ENCODE results near the gene LINC00305.

LINC00305 gene

DNA sequence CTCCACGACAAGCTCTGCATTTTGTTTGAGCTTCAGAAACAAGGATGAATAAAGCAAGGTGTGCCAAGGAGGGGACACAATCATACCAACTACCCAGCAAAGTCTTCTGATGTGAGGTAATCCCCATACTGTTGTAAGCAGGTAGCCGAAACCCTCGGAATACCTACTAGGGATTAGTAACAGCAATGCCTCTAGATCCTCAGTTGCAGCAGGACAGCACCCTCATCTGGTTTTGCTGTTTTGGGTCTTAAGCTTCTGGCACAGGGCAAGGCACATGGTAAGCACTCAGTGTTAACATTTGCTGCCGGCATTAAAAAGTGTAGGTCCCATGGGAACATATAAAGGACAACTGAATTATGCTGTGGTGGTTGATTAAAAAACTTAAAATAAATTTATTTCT lies 16.0 kb upstream of the LINC00305 start:
- H3K27ac ChIP-seq (ENCODE audit: low read length) = no peak overlapping the region
- no peaks in the 10 kb centered on the region for H3K9me3 ChIP-seq (ENCODE audit: control insufficient read depth in 1 of 2, low read length in 2 of 2)
- no peaks in the 10 kb centered on the region for H3K27me3 ChIP-seq (ENCODE audit: low read depth, low read length)
- H3K4me3 ChIP-seq (ENCODE audit: low read depth in 1 of 2, low read length in 2 of 2) = no peak overlapping the region
- no peaks in the 10 kb centered on the region for H3K4me1 ChIP-seq (ENCODE audit: control insufficient read depth in 1 of 2, insufficient read depth in 2 of 2, low read length in 2 of 2)
- H3K36me3 ChIP-seq (ENCODE audit: control insufficient read depth in 1 of 2, insufficient read depth in 2 of 2, low read length in 2 of 2) = no peaks in the 10 kb centered on the region

DNA sequence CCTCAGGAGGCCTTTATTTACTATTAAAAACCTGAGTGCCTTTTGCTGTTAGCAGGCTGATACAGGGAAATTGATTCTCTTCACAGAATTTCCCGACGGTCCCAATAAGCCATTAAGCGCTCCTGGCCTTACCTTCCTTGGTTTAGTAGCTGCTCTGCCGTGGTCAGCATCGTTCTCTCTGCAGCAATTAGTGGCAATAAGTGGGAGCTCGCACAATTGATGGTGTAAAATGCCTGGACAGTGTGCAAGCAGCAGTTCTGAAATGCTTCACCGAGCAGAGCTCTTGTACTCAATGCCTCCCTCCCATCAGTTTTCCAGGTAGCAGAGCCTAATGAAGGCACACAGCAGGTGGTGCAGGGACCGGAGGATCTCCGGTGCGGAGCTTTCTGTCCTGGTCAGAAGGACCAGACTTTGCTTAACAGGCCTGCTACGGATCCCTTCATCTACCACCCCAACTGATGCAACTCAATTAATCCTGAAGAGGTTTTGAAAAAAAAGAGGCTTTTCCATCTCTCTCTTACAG lies 1.1 kb upstream of the LINC00305 start:
- Histone ChIP-seq H3K36me3 (ENCODE audit: control insufficient read depth in 1 of 2, insufficient read depth in 2 of 2, low read length in 2 of 2) (no peaks in the 10 kb centered on the region), H3K4me3 (ENCODE audit: low read depth in 1 of 2, low read length in 2 of 2) (no peak overlapping the region), H3K27ac (ENCODE audit: low read length) (no peak overlapping the region), H3K9me3 (ENCODE audit: control insufficient read depth in 1 of 2, low read length in 2 of 2) (no peaks in the 10 kb centered on the region), H3K27me3 (ENCODE audit: low read depth, low read length) (no peaks in the 10 kb centered on the region), H3K4me1 (ENCODE audit: control insufficient read depth in 1 of 2, insufficient read depth in 2 of 2, low read length in 2 of 2) (no peaks in the 10 kb centered on the region)

GRCh38 chr18:64142904-64143303 lies 6.0 kb downstream of the LINC00305 start:
- Histone ChIP-seq H3K9me3 (ENCODE audit: control insufficient read depth in 1 of 2, low read length in 2 of 2) (no peaks in the 10 kb centered on the region), H3K4me3 (ENCODE audit: low read depth in 1 of 2, low read length in 2 of 2) (no peak overlapping the region), H3K36me3 (ENCODE audit: control insufficient read depth in 1 of 2, insufficient read depth in 2 of 2, low read length in 2 of 2) (no peaks in the 10 kb centered on the region), H3K27ac (ENCODE audit: low read length) (no peak overlapping the region), H3K4me1 (ENCODE audit: control insufficient read depth in 1 of 2, insufficient read depth in 2 of 2, low read length in 2 of 2) (no peaks in the 10 kb centered on the region), H3K27me3 (ENCODE audit: low read depth, low read length) (no peaks in the 10 kb centered on the region)

GRCh38 chr18:64137914-64138313 lies 11.0 kb downstream of the LINC00305 start:
- H3K4me1 ChIP-seq (ENCODE audit: control insufficient read depth in 1 of 2, insufficient read depth in 2 of 2, low read length in 2 of 2) = no peaks in the 10 kb centered on the region
- H3K36me3 ChIP-seq (ENCODE audit: control insufficient read depth in 1 of 2, insufficient read depth in 2 of 2, low read length in 2 of 2) = no peaks in the 10 kb centered on the region
- no peaks in the 10 kb centered on the region for H3K27me3 ChIP-seq (ENCODE audit: low read depth, low read length)
- H3K27ac ChIP-seq (ENCODE audit: low read length) = no peak overlapping the region
- H3K9me3 ChIP-seq (ENCODE audit: control insufficient read depth in 1 of 2, low read length in 2 of 2) = no peaks in the 10 kb centered on the region
- no peak overlapping the region for H3K4me3 ChIP-seq (ENCODE audit: low read depth in 1 of 2, low read length in 2 of 2)

DNA sequence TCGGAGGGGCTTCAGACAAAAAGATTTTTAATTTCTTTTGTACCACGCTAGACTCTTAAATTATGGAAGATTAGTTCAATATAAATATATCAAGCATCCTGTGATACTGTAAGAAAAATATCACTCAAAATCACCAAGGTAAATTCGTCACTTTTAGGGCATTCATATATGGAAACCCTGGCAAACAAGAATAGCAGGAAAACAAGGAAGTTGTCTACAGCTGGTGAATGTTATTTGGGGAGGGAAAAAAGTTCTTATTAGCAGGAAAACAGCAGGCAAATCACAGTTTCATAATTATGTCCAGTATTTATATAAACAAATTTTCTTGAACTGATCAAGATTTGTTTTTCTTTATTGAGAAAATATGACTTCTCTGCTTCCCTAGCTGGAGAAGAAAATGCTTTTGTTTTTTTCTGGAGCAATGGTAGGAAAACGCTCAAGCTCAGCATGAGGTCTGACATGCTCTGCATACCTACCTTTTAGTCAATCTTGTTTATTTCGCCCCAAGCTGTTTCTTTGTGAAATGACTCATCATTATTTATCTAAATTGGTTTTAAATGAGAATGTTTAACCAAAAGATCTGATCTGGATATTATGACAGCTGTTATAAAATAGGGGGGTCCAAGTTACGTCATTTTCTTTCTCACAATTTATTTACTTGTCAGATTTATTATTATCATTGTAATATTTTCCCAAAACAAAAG lies 14.7 kb downstream of the LINC00305 start:
- no peaks in the 10 kb centered on the region for H3K27me3 ChIP-seq (ENCODE audit: low read depth, low read length)
- H3K4me1 ChIP-seq (ENCODE audit: control insufficient read depth in 1 of 2, insufficient read depth in 2 of 2, low read length in 2 of 2) = no peaks in the 10 kb centered on the region
- H3K4me3 ChIP-seq (ENCODE audit: low read depth in 1 of 2, low read length in 2 of 2) = no peak overlapping the region
- H3K36me3 ChIP-seq (ENCODE audit: control insufficient read depth in 1 of 2, insufficient read depth in 2 of 2, low read length in 2 of 2) = no peaks in the 10 kb centered on the region
- H3K27ac ChIP-seq (ENCODE audit: low read length) = no peak overlapping the region
- H3K9me3 ChIP-seq (ENCODE audit: control insufficient read depth in 1 of 2, low read length in 2 of 2) = no peaks in the 10 kb centered on the region

- Histone ChIP-seq H3K27me3 (ENCODE audit: low read depth, low read length) (no peaks in the 10 kb centered on the region), H3K4me3 (ENCODE audit: low read depth in 1 of 2, low read length in 2 of 2) (no peak overlapping the region), H3K36me3 (ENCODE audit: control insufficient read depth in 1 of 2, insufficient read depth in 2 of 2, low read length in 2 of 2) (no peaks in the 10 kb centered on the region), H3K9me3 (ENCODE audit: control insufficient read depth in 1 of 2, low read length in 2 of 2) (no peaks in the 10 kb centered on the region), H3K27ac (ENCODE audit: low read length) (no peak overlapping the region), H3K4me1 (ENCODE audit: control insufficient read depth in 1 of 2, insufficient read depth in 2 of 2, low read length in 2 of 2) (no peaks in the 10 kb centered on the region)
These were observed 16.0 kb downstream of the LINC00305 start for GRCh38 chr18:64132871-64133270.

GRCh38 chr18:64131314-64131713 lies 17.6 kb downstream of the LINC00305 start:
- Histone ChIP-seq H3K9me3 (ENCODE audit: control insufficient read depth in 1 of 2, low read length in 2 of 2) (no peaks in the 10 kb centered on the region), H3K4me1 (ENCODE audit: control insufficient read depth in 1 of 2, insufficient read depth in 2 of 2, low read length in 2 of 2) (no peaks in the 10 kb centered on the region), H3K4me3 (ENCODE audit: low read depth in 1 of 2, low read length in 2 of 2) (no peak overlapping the region), H3K27me3 (ENCODE audit: low read depth, low read length) (no peaks in the 10 kb centered on the region), H3K27ac (ENCODE audit: low read length) (no peak overlapping the region), H3K36me3 (ENCODE audit: control insufficient read depth in 1 of 2, insufficient read depth in 2 of 2, low read length in 2 of 2) (no peaks in the 10 kb centered on the region)

- Histone ChIP-seq H3K4me1 (ENCODE audit: control insufficient read depth in 1 of 2, insufficient read depth in 2 of 2, low read length in 2 of 2) (no peaks in the 10 kb centered on the region), H3K27ac (ENCODE audit: low read length) (no peak overlapping the region), H3K27me3 (ENCODE audit: low read depth, low read length) (no peaks in the 10 kb centered on the region), H3K36me3 (ENCODE audit: control insufficient read depth in 1 of 2, insufficient read depth in 2 of 2, low read length in 2 of 2) (no peaks in the 10 kb centered on the region), H3K9me3 (ENCODE audit: control insufficient read depth in 1 of 2, low read length in 2 of 2) (no peaks in the 10 kb centered on the region), H3K4me3 (ENCODE audit: low read depth in 1 of 2, low read length in 2 of 2) (no peak overlapping the region)
These were observed 21.7 kb downstream of the LINC00305 start for GRCh38 chr18:64127172-64127571.

- Histone ChIP-seq H3K27me3 (ENCODE audit: low read depth, low read length) (no peaks in the 10 kb centered on the region), H3K4me3 (ENCODE audit: low read depth in 1 of 2, low read length in 2 of 2) (no peak overlapping the region), H3K36me3 (ENCODE audit: control insufficient read depth in 1 of 2, insufficient read depth in 2 of 2, low read length in 2 of 2) (no peaks in the 10 kb centered on the region), H3K9me3 (ENCODE audit: control insufficient read depth in 1 of 2, low read length in 2 of 2) (no peaks in the 10 kb centered on the region), H3K27ac (ENCODE audit: low read length) (no peak overlapping the region), H3K4me1 (ENCODE audit: control insufficient read depth in 1 of 2, insufficient read depth in 2 of 2, low read length in 2 of 2) (no peaks in the 10 kb centered on the region)
These were observed 29.0 kb downstream of the LINC00305 start for GRCh38 chr18:64119916-64120315.

GRCh38 chr18:64118406-64118805 lies 30.5 kb downstream of the LINC00305 start:
- Histone ChIP-seq H3K4me3 (ENCODE audit: low read depth in 1 of 2, low read length in 2 of 2) (no peak overlapping the region), H3K9me3 (ENCODE audit: control insufficient read depth in 1 of 2, low read length in 2 of 2) (no peaks in the 10 kb centered on the region), H3K4me1 (ENCODE audit: control insufficient read depth in 1 of 2, insufficient read depth in 2 of 2, low read length in 2 of 2) (no peaks in the 10 kb centered on the region), H3K27me3 (ENCODE audit: low read depth, low read length) (no peaks in the 10 kb centered on the region), H3K36me3 (ENCODE audit: control insufficient read depth in 1 of 2, insufficient read depth in 2 of 2, low read length in 2 of 2) (no peaks in the 10 kb centered on the region), H3K27ac (ENCODE audit: low read length) (no peak overlapping the region)

- H3K4me1 ChIP-seq (ENCODE audit: control insufficient read depth in 1 of 2, insufficient read depth in 2 of 2, low read length in 2 of 2) = no peaks in the 10 kb centered on the region
- H3K27ac ChIP-seq (ENCODE audit: low read length) = no peak overlapping the region
- H3K9me3 ChIP-seq (ENCODE audit: control insufficient read depth in 1 of 2, low read length in 2 of 2) = no peaks in the 10 kb centered on the region
- no peaks in the 10 kb centered on the region for H3K36me3 ChIP-seq (ENCODE audit: control insufficient read depth in 1 of 2, insufficient read depth in 2 of 2, low read length in 2 of 2)
- no peaks in the 10 kb centered on the region for H3K27me3 ChIP-seq (ENCODE audit: low read depth, low read length)
- H3K4me3 ChIP-seq (ENCODE audit: low read depth in 1 of 2, low read length in 2 of 2) = no peak overlapping the region
These were observed 32.2 kb downstream of the LINC00305 start for GRCh38 chr18:64116571-64117175.

DNA sequence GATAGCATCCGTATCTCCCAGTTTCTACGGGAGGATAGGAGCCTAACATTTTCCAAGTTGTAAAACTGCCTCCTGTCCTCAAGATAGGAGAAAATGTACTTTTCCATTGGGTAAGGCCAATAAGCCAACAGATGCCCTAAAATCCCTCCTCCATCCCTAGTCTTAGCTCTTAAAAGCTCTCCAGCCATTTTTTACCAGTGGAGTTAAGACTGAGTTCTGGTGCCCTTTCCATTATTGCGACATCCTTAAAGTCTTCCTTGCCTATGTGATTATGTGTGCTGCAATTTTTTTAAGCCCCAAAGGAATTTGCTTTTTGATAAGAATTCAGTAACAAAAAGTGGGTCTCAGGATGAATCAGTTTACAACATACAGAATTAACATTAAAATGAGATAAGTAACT lies 33.0 kb downstream of the LINC00305 start:
- no peaks in the 10 kb centered on the region for H3K4me1 ChIP-seq (ENCODE audit: control insufficient read depth in 1 of 2, insufficient read depth in 2 of 2, low read length in 2 of 2)
- H3K27me3 ChIP-seq (ENCODE audit: low read depth, low read length) = no peaks in the 10 kb centered on the region
- H3K27ac ChIP-seq (ENCODE audit: low read length) = no peak overlapping the region
- H3K4me3 ChIP-seq (ENCODE audit: low read depth in 1 of 2, low read length in 2 of 2) = no peak overlapping the region
- no peaks in the 10 kb centered on the region for H3K9me3 ChIP-seq (ENCODE audit: control insufficient read depth in 1 of 2, low read length in 2 of 2)
- no peaks in the 10 kb centered on the region for H3K36me3 ChIP-seq (ENCODE audit: control insufficient read depth in 1 of 2, insufficient read depth in 2 of 2, low read length in 2 of 2)
